Measurements from ENCODE around the gene C16orf89. TPM values are rescaled to one million over a fixed set of nuclear protein-coding genes. Genes with fewer than 3 reads are reported as not detected.

Gene C16orf89
- total RNA-seq, 4 donors from 2014 or later = 1.5 to 2.1 (median 1.9) TPM

- WGBS = 92% methylated on average over 5 of the region's 5 CpGs
- no peak overlapping the region for H3K4me3 ChIP-seq
Observed at GRCh38 chr16:5017678-5017969, 48.1 kb downstream of the C16orf89 start.

GRCh38 chr16:5016967-5017677 lies 48.6 kb downstream of the C16orf89 start:
- Histone ChIP-seq H3K27me3 (peaks cover 0 to 14% (median 0%) of the 10 kb centered on the region in 4 donors), H3K4me1 (no peaks in the 10 kb centered on the region), H3K36me3 (no peaks in the 10 kb centered on the region), H3K27ac (replicated peaks in 1 of 4) (no peak overlapping the region), H3K9me3 (no peaks in the 10 kb centered on the region), H3K4me3 (no peak overlapping the region)
- 67% methylated on average over 6 of the region's 6 CpGs for WGBS
- TF ChIP-seq CTCF (IDR thresholded peaks at IDR 0.05) = no peak
- TF ChIP-seq EP300 (IDR thresholded peaks at IDR 0.05) = no peak
- TF ChIP-seq POLR2AphosphoS5 (IDR thresholded peaks at IDR 0.05) = no peak
- no peak for TF ChIP-seq POLR2A (IDR thresholded peaks at IDR 0.05; ENCODE audit: low read depth)
- intact Hi-C loops (cut with DNase I) = no loop called here
- DNase-seq (ENCODE audit: extremely low spot score) = no peak

More at GRCh38 chr16:5017678-5017969, 48.1 kb downstream of the C16orf89 start:
- intact Hi-C loops (cut with DNase I) = no loop called here
- no peak overlapping the region for H3K27ac ChIP-seq (replicated peaks in 1 of 4)
- H3K36me3 ChIP-seq = no peaks in the 10 kb centered on the region
- no peak for TF ChIP-seq CTCF (IDR thresholded peaks at IDR 0.05)
- TF ChIP-seq POLR2AphosphoS5 (IDR thresholded peaks at IDR 0.05) = no peak
- TF ChIP-seq POLR2A (IDR thresholded peaks at IDR 0.05; ENCODE audit: low read depth) = no peak
- TF ChIP-seq EP300 (IDR thresholded peaks at IDR 0.05) = no peak
- no peaks in the 10 kb centered on the region for H3K9me3 ChIP-seq
- DNase-seq (ENCODE audit: extremely low spot score) = no peak
- H3K4me1 ChIP-seq = no peaks in the 10 kb centered on the region
- peaks cover 0 to 11% (median 0%) of the 10 kb centered on the region in 4 donors for H3K27me3 ChIP-seq

- Histone ChIP-seq H3K4me3 (no peak overlapping the region), H3K27me3 (peaks cover 0 to 18% (median 0%) of the 10 kb centered on the region in 4 donors), H3K27ac (replicated peaks in 1 of 4) (no peak overlapping the region), H3K36me3 (no peaks in the 10 kb centered on the region), H3K9me3 (no peaks in the 10 kb centered on the region), H3K4me1 (no peaks in the 10 kb centered on the region)
- TF ChIP-seq EP300 (IDR thresholded peaks at IDR 0.05) (no peak), CTCF (IDR thresholded peaks at IDR 0.05) (no peak), POLR2A (IDR thresholded peaks at IDR 0.05; ENCODE audit: low read depth) (no peak), POLR2AphosphoS5 (IDR thresholded peaks at IDR 0.05) (no peak)
- intact Hi-C loops (cut with DNase I) = no loop called here
- WGBS = 87% methylated on average over 4 of the region's 4 CpGs
- no peak for DNase-seq (ENCODE audit: extremely low spot score)
Observed at GRCh38 chr16:5015887-5016286, 49.9 kb downstream of the C16orf89 start.

DNA sequence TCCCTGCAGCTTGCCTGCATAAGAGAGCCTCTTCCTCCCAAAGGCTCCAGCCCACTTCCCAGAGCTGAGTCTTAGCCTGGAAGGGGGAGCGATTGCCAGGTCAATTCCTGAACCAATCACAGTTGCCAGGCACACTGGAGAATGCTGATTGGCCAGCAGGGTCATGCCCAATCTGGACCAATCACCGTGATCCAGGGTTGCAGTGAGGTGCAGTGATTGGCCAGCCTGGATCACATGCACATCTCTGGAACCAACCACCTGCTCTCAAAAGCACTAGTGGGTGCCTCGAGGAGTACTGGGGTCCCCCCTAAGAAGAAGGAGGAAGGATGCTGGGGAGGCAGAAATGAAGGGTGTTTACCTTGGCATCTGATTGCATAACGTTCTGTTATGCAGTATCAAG lies 50.4 kb downstream of the C16orf89 start:
- Histone ChIP-seq H3K36me3 (no peaks in the 10 kb centered on the region), H3K27me3 (peaks cover 0 to 17% (median 0%) of the 10 kb centered on the region in 4 donors), H3K9me3 (no peaks in the 10 kb centered on the region), H3K4me1 (no peaks in the 10 kb centered on the region), H3K27ac (replicated peaks in 1 of 4) (no peak overlapping the region), H3K4me3 (no peak overlapping the region)
- TF ChIP-seq EP300 (IDR thresholded peaks at IDR 0.05) (no peak), POLR2A (IDR thresholded peaks at IDR 0.05; ENCODE audit: low read depth) (no peak), CTCF (IDR thresholded peaks at IDR 0.05) (no peak), POLR2AphosphoS5 (IDR thresholded peaks at IDR 0.05) (no peak)
- intact Hi-C loops (cut with DNase I) = no loop called here
- DNase-seq (ENCODE audit: extremely low spot score) = no peak
- WGBS = 71% methylated on average over 2 of the region's 4 CpGs

DNA sequence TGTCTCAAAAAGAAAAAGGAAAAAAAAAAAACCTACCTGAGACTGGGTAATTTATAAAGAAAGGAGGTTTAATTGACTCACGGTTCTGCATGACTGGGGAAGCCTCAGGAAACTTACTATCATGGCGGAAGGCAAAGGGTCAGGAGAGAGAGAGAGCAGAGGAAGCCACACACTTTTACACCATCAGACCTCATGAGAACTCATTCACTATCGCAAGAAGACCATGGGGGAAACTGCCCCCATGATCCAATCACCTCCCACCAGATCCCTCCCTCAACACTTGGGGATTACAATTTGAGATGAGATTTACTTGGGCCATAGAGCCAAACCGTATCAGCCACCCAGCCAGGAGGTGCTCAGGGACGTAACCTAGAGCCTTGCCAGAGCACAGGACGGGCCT lies 52.9 kb downstream of the C16orf89 start:
- Histone ChIP-seq H3K9me3 (no peaks in the 10 kb centered on the region), H3K4me3 (no peak overlapping the region), H3K27me3 (peaks cover 0 to 24% (median 0%) of the 10 kb centered on the region in 4 donors), H3K4me1 (no peaks in the 10 kb centered on the region), H3K36me3 (peaks cover 0 to 9% (median 0%) of the 10 kb centered on the region in 4 donors), H3K27ac (replicated peaks in 1 of 4) (no peak overlapping the region)
- intact Hi-C loops (cut with DNase I) = no loop called here
- WGBS = 77% methylated on average over 6 of the region's 6 CpGs
- DNase-seq (ENCODE audit: extremely low spot score) = no peak
- TF ChIP-seq POLR2AphosphoS5 (IDR thresholded peaks at IDR 0.05) (no peak), POLR2A (IDR thresholded peaks at IDR 0.05; ENCODE audit: low read depth) (no peak), EP300 (IDR thresholded peaks at IDR 0.05) (no peak), CTCF (IDR thresholded peaks at IDR 0.05) (no peak)

Measured in esophagus muscularis mucosa (tissue), 4 donors.